ENCODE results near the gene KIF5B. TPM values are rescaled to one million over a fixed set of nuclear protein-coding genes. Genes with fewer than 3 reads are reported as not detected.

Gene KIF5B
- total and polyA plus RNA-seq, 2 of the 4 experiments (the other 2 are of a cell fraction) = 33.5 to 68.5 TPM

GRCh38 chr10:31978156-31978483 is 78.1 kb downstream of the KIF5B start:
- Histone ChIP-seq H3K27me3 (ENCODE audit: control insufficient read depth, insufficient read depth, low read length) (no peaks in the 10 kb centered on the region), H3K9ac (ENCODE audit: low read depth, low read length) (no peak overlapping the region), H3K9me1 (ENCODE audit: insufficient read depth, low read length) (peaks cover 9% of the 10 kb centered on the region; the same call in 1 of the 2 replicates), H3K18ac (ENCODE audit: low read depth, low read length) (no peak overlapping the region), H3K79me1 (ENCODE audit: low read depth in 1 of 2, low read length in 2 of 2) (no peaks in the 10 kb centered on the region), H3K4me1 (ENCODE audit: control insufficient read depth, insufficient read depth, low read length) (peaks cover 4% of the 10 kb centered on the region), H2BK20ac (ENCODE audit: low read depth, low read length) (no peak overlapping the region), H2BK5ac (ENCODE audit: low read depth, low read length, poor library complexity, severe bottlenecking) (no peak overlapping the region), H3K4ac (ENCODE audit: low read depth, low read length) (no peak overlapping the region), H4K5ac (ENCODE audit: low read depth, low read length) (no peak overlapping the region), H3K23ac (ENCODE audit: low read depth, low read length) (no peak overlapping the region), H2AK5ac (ENCODE audit: low read depth, low read length) (no peak overlapping the region), H2BK120ac (ENCODE audit: low read depth, low read length) (no peak overlapping the region), H2AFZ (replicated peaks; ENCODE audit: low read length, poor library complexity) (no peak overlapping the region), H3K56ac (ENCODE audit: extremely low read depth, insufficient read depth, low read length) (no peak overlapping the region), H3K36me3 (ENCODE audit: control insufficient read depth, insufficient read depth, low read length) (no peaks in the 10 kb centered on the region), H3K4me2 (ENCODE audit: low read depth, low read length) (no peak overlapping the region), H3K27ac (ENCODE audit: insufficient read depth, low read length) (no peak overlapping the region), H3K4me3 (ENCODE audit: insufficient read depth, low read depth, low read length) (no peak overlapping the region), H3K9me3 (ENCODE audit: control insufficient read depth, insufficient read depth, low read length) (no peaks in the 10 kb centered on the region; the same call in 1 of the 2 replicates), H2AK9ac (replicated peaks; ENCODE audit: low read depth, low read length, poor library complexity) (no peak overlapping the region), H4K20me1 (ENCODE audit: insufficient read depth, low read length) (no peaks in the 10 kb centered on the region), H2BK15ac (ENCODE audit: low read depth, low read length) (no peak overlapping the region), H3K14ac (replicated peaks; ENCODE audit: low read depth, low read length) (no peak overlapping the region), H4K91ac (ENCODE audit: insufficient read depth, low read depth, low read length) (no peak overlapping the region), H4K8ac (ENCODE audit: low read depth in 2 of 2, low read length in 2 of 2) (no peak overlapping the region)
- in situ Hi-C loops (cut with MboI; ENCODE audit: low sequenced_read_pairs) (no loop called here), dilution Hi-C loops (cut with HindIII; ENCODE audit: low sequenced_read_pairs, unreplicated experiment) (no loop called here), intact Hi-C loops (cut with micrococcal nuclease) (no loop called here)
- CTCF ChIA-PET = interaction anchor here (1.2 kb wide), 1 partner anchor 17 kb away, joined by 3 read pairs; no protein-coding TSS in a partner anchor
- DNase-seq = no peak
- peak; percentile 99 for TF ChIP-seq MAFK (IDR thresholded peaks at IDR 0.05; ENCODE audit: low read depth, low read length)
- TF ChIP-seq RCOR1 (IDR thresholded peaks at IDR 0.05; ENCODE audit: insufficient replicate concordance, low read length) = no peak
- POLR2A ChIA-PET (ENCODE audit: unreplicated experiment) = no interaction called here
- BruUV-seq (replicated peaks) = no TSS peak
- no CpG with 5 or more reads among the region's 2 CpGs for WGBS, 2 experiments (ENCODE audit: extremely low coverage in 2 of 2, insufficient read length in 1 of 2)
- no peak for ATAC-seq (ENCODE audit: low read depth)
